GM10266 (cell line): ENCODE measurements around the gene GPR84.

ENCODE experiments used
- DNase-seq: peaks from one replicate; pipeline ENCODE4 v3.0.0; 2012; ENCODE audit errors: extremely low spot score
- CTCF ChIP-seq: IDR thresholded peaks from 2 replicates; pipeline ENCODE4 v1.5.1; 2012; ENCODE audit warnings: mild to moderate bottlenecking, low read depth; ENCODE audit not compliant: control insufficient read depth, insufficient read depth; ENCODE audit errors: missing control alignments

GPR84 gene

GRCh38 chr12:54368025-54368708 is 3.9 kb upstream of the GPR84 start:
- no peak for TF ChIP-seq CTCF
- no peak for DNase-seq

- TF ChIP-seq CTCF, result no peak
- no peak for DNase-seq
Measured at GRCh38 chr12:54363618-54364017, 668 bp downstream of the GPR84 start.

GRCh38 chr12:54363047-54363446 is 1.2 kb downstream of the GPR84 start:
- no peak for DNase-seq

GRCh38 chr12:54360717-54361456 is 3.4 kb downstream of the GPR84 start:
- DNase-seq, result no peak

More at GRCh38 chr12:54363047-54363446, 1.2 kb downstream of the GPR84 start:
- no peak for TF ChIP-seq CTCF

GRCh38 chr12:54359762-54360351 is 4.4 kb downstream of the GPR84 start:
- TF ChIP-seq CTCF, result no peak
- no peak for DNase-seq

More at GRCh38 chr12:54360717-54361456, 3.4 kb downstream of the GPR84 start:
- TF ChIP-seq CTCF, result peak; percentile 89

GRCh38 chr12:54358945-54359761 is 5.1 kb downstream of the GPR84 start:
- TF ChIP-seq CTCF, result no peak
- DNase-seq, result peak; percentile 94
